ENCODE measurements around the gene DENND1A. TPM values are rescaled to one million over a fixed set of nuclear protein-coding genes. Genes with fewer than 3 reads are reported as not detected.

Gene DENND1A
- total RNA-seq, 1 experiment from 2014 or later: 13.0 TPM

DNA sequence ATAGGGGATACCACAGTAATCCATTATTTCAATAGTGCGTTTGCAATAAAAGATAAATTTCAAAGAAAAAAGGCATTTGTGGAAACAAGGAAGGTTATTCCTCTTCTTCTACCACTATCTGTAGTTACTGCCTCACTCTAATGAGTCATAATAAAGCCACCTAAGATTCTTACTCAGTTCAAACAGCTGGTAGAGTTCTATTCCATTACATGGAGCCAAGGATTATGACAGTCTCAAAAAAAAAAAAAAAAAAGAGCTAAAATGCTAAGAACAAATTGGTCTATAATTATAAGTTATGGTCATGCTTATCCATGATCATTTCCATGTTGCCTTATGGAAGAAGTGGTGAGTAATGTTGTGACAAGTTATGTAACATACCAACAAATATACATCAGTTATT is 46.3 kb downstream of the DENND1A start:
- Mint-ChIP-seq H3K9me3 (ENCODE audit: low read depth, unreplicated experiment) (peaks cover 4% of the 10 kb centered on the region), H3K36me3 (ENCODE audit: insufficient read depth, unreplicated experiment) (no peaks in the 10 kb centered on the region), H3K4me1 (ENCODE audit: low read depth, unreplicated experiment) (no peaks in the 10 kb centered on the region), H3K27me3 (ENCODE audit: unreplicated experiment) (no peaks in the 10 kb centered on the region), H3K27ac (ENCODE audit: unreplicated experiment) (no peak overlapping the region), H3K4me3 (ENCODE audit: low read depth, unreplicated experiment) (no peak overlapping the region)
- TF ChIP-seq, protein P1, sequence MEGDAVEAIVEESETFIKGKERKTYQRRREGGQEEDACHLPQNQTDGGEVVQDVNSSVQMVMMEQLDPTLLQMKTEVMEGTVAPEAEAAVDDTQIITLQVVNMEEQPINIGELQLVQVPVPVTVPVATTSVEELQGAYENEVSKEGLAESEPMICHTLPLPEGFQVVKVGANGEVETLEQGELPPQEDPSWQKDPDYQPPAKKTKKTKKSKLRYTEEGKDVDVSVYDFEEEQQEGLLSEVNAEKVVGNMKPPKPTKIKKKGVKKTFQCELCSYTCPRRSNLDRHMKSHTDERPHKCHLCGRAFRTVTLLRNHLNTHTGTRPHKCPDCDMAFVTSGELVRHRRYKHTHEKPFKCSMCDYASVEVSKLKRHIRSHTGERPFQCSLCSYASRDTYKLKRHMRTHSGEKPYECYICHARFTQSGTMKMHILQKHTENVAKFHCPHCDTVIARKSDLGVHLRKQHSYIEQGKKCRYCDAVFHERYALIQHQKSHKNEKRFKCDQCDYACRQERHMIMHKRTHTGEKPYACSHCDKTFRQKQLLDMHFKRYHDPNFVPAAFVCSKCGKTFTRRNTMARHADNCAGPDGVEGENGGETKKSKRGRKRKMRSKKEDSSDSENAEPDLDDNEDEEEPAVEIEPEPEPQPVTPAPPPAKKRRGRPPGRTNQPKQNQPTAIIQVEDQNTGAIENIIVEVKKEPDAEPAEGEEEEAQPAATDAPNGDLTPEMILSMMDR (IDR thresholded peaks at IDR 0.05; ENCODE audit: unreplicated experiment): no peak
- BruUV-seq (replicated peaks): no TSS peak
- CTCF ChIA-PET: no interaction called here
- intact Hi-C loops (cut with micrococcal nuclease; ENCODE audit: unreplicated experiment): no loop called here
- no peak for DNase-seq

DNA sequence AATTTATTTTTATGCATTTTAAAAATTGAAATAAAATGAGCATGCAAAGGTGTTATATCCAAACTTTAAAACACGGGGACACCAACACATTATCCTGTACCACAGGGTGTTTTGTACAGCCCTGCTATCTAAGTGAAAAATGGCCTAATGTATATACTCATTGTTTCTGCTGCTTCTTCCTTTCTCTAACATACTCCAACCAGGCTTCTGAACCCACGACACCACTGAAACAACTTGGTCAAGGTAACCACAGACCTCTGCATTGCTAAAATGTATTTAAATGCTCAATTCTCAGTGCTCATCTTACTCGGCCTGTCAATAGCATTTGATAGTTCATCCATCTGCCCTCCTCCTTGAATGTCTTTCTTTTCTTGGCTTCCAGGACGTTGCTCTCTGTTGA is 48.3 kb downstream of the DENND1A start:
- BruUV-seq (replicated peaks): no TSS peak
- Mint-ChIP-seq H3K27ac (ENCODE audit: unreplicated experiment) (no peak overlapping the region), H3K27me3 (ENCODE audit: unreplicated experiment) (no peaks in the 10 kb centered on the region), H3K36me3 (ENCODE audit: insufficient read depth, unreplicated experiment) (no peaks in the 10 kb centered on the region), H3K4me3 (ENCODE audit: low read depth, unreplicated experiment) (no peak overlapping the region), H3K9me3 (ENCODE audit: low read depth, unreplicated experiment) (no peaks in the 10 kb centered on the region), H3K4me1 (ENCODE audit: low read depth, unreplicated experiment) (no peaks in the 10 kb centered on the region)
- TF ChIP-seq, protein P1 (IDR thresholded peaks at IDR 0.05; ENCODE audit: unreplicated experiment): no peak
- CTCF ChIA-PET: no interaction called here
- no peak for DNase-seq
- intact Hi-C loops (cut with micrococcal nuclease; ENCODE audit: unreplicated experiment): no loop called here

DNA sequence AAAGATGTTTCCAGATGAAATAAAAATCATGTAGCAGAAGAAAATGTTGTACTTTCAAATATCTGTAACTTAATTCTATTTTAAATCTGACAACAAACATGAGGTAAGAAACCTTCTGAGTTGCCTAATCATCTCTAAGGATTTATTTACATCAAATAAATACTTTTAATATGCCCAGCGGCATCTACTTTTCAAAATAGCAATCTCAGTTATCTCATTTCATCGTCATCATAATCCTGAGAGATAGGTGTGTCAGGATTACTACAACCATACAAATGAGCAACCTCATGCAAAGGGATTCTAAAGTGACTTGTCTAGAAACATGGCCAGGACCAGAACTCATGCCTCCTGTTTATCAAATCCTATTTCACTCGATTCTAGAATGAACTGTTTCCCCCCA is 49.5 kb downstream of the DENND1A start:
- intact Hi-C loops (cut with micrococcal nuclease; ENCODE audit: unreplicated experiment): no loop called here

DNA sequence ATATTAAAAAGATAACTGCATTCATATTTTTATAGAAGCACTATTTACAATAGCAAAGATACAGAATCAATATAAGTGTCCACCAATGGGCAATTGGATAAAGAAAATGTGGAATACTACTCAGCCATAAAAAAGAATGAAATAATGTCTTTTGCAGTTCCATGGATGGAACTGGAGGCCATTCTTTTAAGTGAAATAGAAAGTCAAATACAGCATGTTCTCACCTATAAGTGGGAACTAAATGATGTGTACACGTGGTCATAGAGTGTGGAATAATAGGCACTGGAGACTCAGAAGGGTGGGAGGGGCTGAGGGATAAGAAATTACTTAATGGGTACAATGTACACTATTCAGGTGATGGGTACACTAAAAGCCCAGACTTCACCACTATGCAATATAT is 53.2 kb downstream of the DENND1A start:
- TF ChIP-seq, protein P1 (IDR thresholded peaks at IDR 0.05; ENCODE audit: unreplicated experiment): no peak

More for the DNA sequence above, 49.5 kb downstream of the DENND1A start:
- H3K9me3 Mint-ChIP-seq (ENCODE audit: low read depth, unreplicated experiment): no peaks in the 10 kb centered on the region
- no peaks in the 10 kb centered on the region for H3K4me1 Mint-ChIP-seq (ENCODE audit: low read depth, unreplicated experiment)
- BruUV-seq (replicated peaks): no TSS peak
- no peaks in the 10 kb centered on the region for H3K36me3 Mint-ChIP-seq (ENCODE audit: insufficient read depth, unreplicated experiment)
- no peaks in the 10 kb centered on the region for H3K27me3 Mint-ChIP-seq (ENCODE audit: unreplicated experiment)
- no peak overlapping the region for H3K27ac Mint-ChIP-seq (ENCODE audit: unreplicated experiment)
- CTCF ChIA-PET: no interaction called here
- TF ChIP-seq, protein P1 (IDR thresholded peaks at IDR 0.05; ENCODE audit: unreplicated experiment): no peak
- H3K4me3 Mint-ChIP-seq (ENCODE audit: low read depth, unreplicated experiment): no peak overlapping the region
- DNase-seq: no peak

More for the DNA sequence above, 53.2 kb downstream of the DENND1A start:
- Mint-ChIP-seq H3K9me3 (ENCODE audit: low read depth, unreplicated experiment) (no peaks in the 10 kb centered on the region), H3K4me3 (ENCODE audit: low read depth, unreplicated experiment) (no peak overlapping the region), H3K27ac (ENCODE audit: unreplicated experiment) (no peak overlapping the region), H3K36me3 (ENCODE audit: insufficient read depth, unreplicated experiment) (no peaks in the 10 kb centered on the region), H3K4me1 (ENCODE audit: low read depth, unreplicated experiment) (no peaks in the 10 kb centered on the region), H3K27me3 (ENCODE audit: unreplicated experiment) (no peaks in the 10 kb centered on the region)
- no TSS peak for BruUV-seq (replicated peaks)
- no peak for DNase-seq
- CTCF ChIA-PET: no interaction called here
- intact Hi-C loops (cut with micrococcal nuclease; ENCODE audit: unreplicated experiment): no loop called here

Data from Calu3 (cell line).